GM21825 (cell line): ENCODE measurements around the gene MACROD2.
"Not testable (repeated sequence)": the region's sequence is repeated elsewhere in the genome, so short reads cannot be mapped to it uniquely, and the experiment has no call there.

Source experiments
- ATAC-seq: cut with Tn5 transposase; IDR thresholded peaks from one replicate; pipeline ENCODE4 v1.9.1; 2021; ENCODE audit warnings: mild to moderate bottlenecking, moderate library complexity; ENCODE audit not compliant: unreplicated experiment

The MACROD2 gene

GRCh38 chr20:14925300-14925699 is 930.0 kb downstream of the MACROD2 start:
- ATAC-seq = no peak

GRCh38 chr20:14926436-14926835 is 931.1 kb downstream of the MACROD2 start:
- ATAC-seq = not testable (repeated sequence)

- no peak for ATAC-seq
Observed at GRCh38 chr20:14928083-14928482, 932.8 kb downstream of the MACROD2 start.

- no peak for ATAC-seq
Observed at GRCh38 chr20:14929388-14929787, 934.1 kb downstream of the MACROD2 start.

- no peak for ATAC-seq
Observed at GRCh38 chr20:14932040-14932439, 936.7 kb downstream of the MACROD2 start.

- ATAC-seq = no peak
Observed at GRCh38 chr20:14935285-14935684, 940.0 kb downstream of the MACROD2 start.

GRCh38 chr20:14937021-14937420 is 941.7 kb downstream of the MACROD2 start:
- ATAC-seq = no peak

- no peak for ATAC-seq
Observed at GRCh38 chr20:14937846-14938245, 942.5 kb downstream of the MACROD2 start.

GRCh38 chr20:14947536-14947935 is 952.2 kb downstream of the MACROD2 start:
- no peak for ATAC-seq

- no peak for ATAC-seq
Observed at GRCh38 chr20:14947946-14948345, 952.6 kb downstream of the MACROD2 start.

GRCh38 chr20:14948416-14948815 is 953.1 kb downstream of the MACROD2 start:
- ATAC-seq = no peak

- no peak for ATAC-seq
Observed at GRCh38 chr20:14950633-14951032, 955.3 kb downstream of the MACROD2 start.

- ATAC-seq = peak; percentile 55
Observed at GRCh38 chr20:14951105-14951504, 955.8 kb downstream of the MACROD2 start.

GRCh38 chr20:14951707-14952418 is 956.5 kb downstream of the MACROD2 start:
- ATAC-seq = no peak

- ATAC-seq = no peak
Observed at GRCh38 chr20:14953736-14954135, 958.4 kb downstream of the MACROD2 start.

- ATAC-seq = no peak
Observed at GRCh38 chr20:14955399-14955798, 960.1 kb downstream of the MACROD2 start.

- ATAC-seq = no peak
Observed at GRCh38 chr20:14956026-14956425, 960.7 kb downstream of the MACROD2 start.

GRCh38 chr20:14956538-14956937 is 961.2 kb downstream of the MACROD2 start:
- no peak for ATAC-seq

GRCh38 chr20:14957402-14957801 is 962.1 kb downstream of the MACROD2 start:
- ATAC-seq = no peak

- ATAC-seq = no peak
Observed at GRCh38 chr20:14958626-14959025, 963.3 kb downstream of the MACROD2 start.

- no peak for ATAC-seq
Observed at GRCh38 chr20:14959506-14960475, 964.5 kb downstream of the MACROD2 start.

- ATAC-seq = no peak
Observed at GRCh38 chr20:14960831-14961230, 965.5 kb downstream of the MACROD2 start.
